Fibroblast of lung (primary cell): ENCODE results near the gene KCND3. TPM values are rescaled to one million over a fixed set of nuclear protein-coding genes. Genes with fewer than 3 reads are reported as not detected.

ENCODE experiments used
- DNase-seq, 2 donors: peaks; one replicate each; pipeline versions ENCODE4 v3.0.0 to v3.0.0-alpha.2; 2010; ENCODE audit warnings: low read depth in 2 of 2
- H2AFZ ChIP-seq: 2 replicates; pipeline ENCODE4 v1.5.1; 2012; ENCODE audit warnings: low read length, control low read depth, inconsistent platforms
- H3K27ac ChIP-seq: 2 replicates; pipeline ENCODE4 v1.5.1; 2011; ENCODE audit warnings: low read length, control low read depth; ENCODE audit not compliant: insufficient read depth
- H3K27me3 ChIP-seq: 2 replicates; pipeline ENCODE4 v1.5.1; 2011; ENCODE audit warnings: mild to moderate bottlenecking, low read length; ENCODE audit not compliant: control insufficient read depth, insufficient read depth
- H3K36me3 ChIP-seq: 2 replicates; pipeline ENCODE4 v1.5.1; 2011; ENCODE audit warnings: low read length; ENCODE audit not compliant: control insufficient read depth, insufficient read depth
- H3K4me1 ChIP-seq: 2 replicates; pipeline ENCODE4 v1.5.1; 2011; ENCODE audit warnings: low read length; ENCODE audit not compliant: control insufficient read depth, insufficient read depth; ENCODE audit errors: extremely low read depth
- H3K4me2 ChIP-seq: 2 replicates; pipeline ENCODE4 v1.5.1; 2011; ENCODE audit warnings: low read length, control low read depth; ENCODE audit not compliant: insufficient read depth; ENCODE audit errors: extremely low read depth
- H3K4me3 ChIP-seq, 4 experiments: fragments of 200-600 bp in 1 of 4; sonication (generic) in 1 of 4; replicated peaks in 1 of 4; 2 replicates each; pipeline ENCODE4 v1.5.1; 2011 to 2016; ENCODE audit warnings: low read length in 4 of 4, low read depth in 3 of 4, mild to moderate bottlenecking in 3 of 4, control low read depth in 2 of 4, inconsistent platforms in 1 of 4, mixed read lengths in 1 of 4; ENCODE audit not compliant: insufficient read depth in 1 of 4; ENCODE audit errors: control extremely low read depth in 1 of 4
- H3K79me2 ChIP-seq: 2 replicates; pipeline ENCODE4 v1.5.1; 2012; ENCODE audit warnings: mild to moderate bottlenecking, low read length, inconsistent platforms; ENCODE audit not compliant: control insufficient read depth, insufficient read depth
- H3K9ac ChIP-seq: 2 replicates; pipeline ENCODE4 v1.5.1; 2011; ENCODE audit warnings: mild to moderate bottlenecking, low read length, control low read depth; ENCODE audit not compliant: insufficient read depth
- H3K9me3 ChIP-seq: 2 replicates; pipeline ENCODE4 v1.5.1; 2012; ENCODE audit warnings: low read depth, low read length; ENCODE audit not compliant: control insufficient read depth, insufficient read depth
- H4K20me1 ChIP-seq: 2 replicates; pipeline ENCODE4 v1.5.1; 2011; ENCODE audit warnings: low read length; ENCODE audit not compliant: control insufficient read depth, insufficient read depth; ENCODE audit errors: extremely low read depth
- CTCF ChIP-seq, 2 donors: IDR thresholded peaks in 1 of 2; conservative IDR thresholded peaks in 1 of 2; 1 replicate in 1 of 2; 2 replicates in 1 of 2; pipeline ENCODE4 v1.5.1; 2011 to 2012; ENCODE audit warnings: low read length in 2 of 2, control low read depth in 1 of 2, inconsistent platforms in 1 of 2, low read depth in 1 of 2, mild to moderate bottlenecking in 1 of 2
- EZH2 ChIP-seq: IDR thresholded peaks from 2 replicates; pipeline ENCODE4 v1.5.1; 2012; ENCODE audit warnings: low read length, control low read depth, mild to moderate bottlenecking; ENCODE audit errors: missing control alignments
- polyA plus RNA-seq, 2 donors: library from polyadenylated mRNA; depleted of rRNA in 1 of 2; stranded (reverse) in 1 of 2; unstranded in 1 of 2; fragments of >200 nt; gene quantifications; 2 replicates each; pipeline ENCODE4 v1.2.1, GENCODE V29; 2011 to 2012; ENCODE audit warnings: missing spikeins in 1 of 2
- total RNA-seq: library from RNA; depleted of rRNA; stranded (reverse); fragments of >200 nt; gene quantifications from 2 replicates; pipeline ENCODE4 v1.2.1, GENCODE V29; 2014

The KCND3 gene
- total and polyA plus RNA-seq, 2 donors (not counting 1 experiment from before 2014, with no cell fraction given) = 0.66 to 9.3 TPM

- no peaks in the 10 kb centered on the region for H4K20me1 ChIP-seq
- no peak overlapping the region for H3K9ac ChIP-seq
- no peaks in the 10 kb centered on the region for H3K4me1 ChIP-seq
- no peak overlapping the region for H3K4me3 ChIP-seq
- no peak overlapping the region for H3K27ac ChIP-seq
- DNase-seq = no peak
- no peak overlapping the region for H2AFZ ChIP-seq
- H3K79me2 ChIP-seq = no peaks in the 10 kb centered on the region
- H3K4me2 ChIP-seq = no peak overlapping the region
- no peaks in the 10 kb centered on the region for H3K27me3 ChIP-seq
- no peaks in the 10 kb centered on the region for H3K36me3 ChIP-seq
- no peaks in the 10 kb centered on the region for H3K9me3 ChIP-seq
- TF ChIP-seq CTCF (conservative IDR thresholded peaks at IDR 0.05 in 1 of 2, IDR thresholded peaks at IDR 0.05 in 1 of 2; ENCODE audit: low read depth in 1 of 2, low read length in 2 of 2) (no peak), EZH2 (no peak)
Measured at GRCh38 chr1:111862599-111862998, 126.9 kb downstream of the KCND3 start.

GRCh38 chr1:111861523-111861922 lies 127.9 kb downstream of the KCND3 start:
- Histone ChIP-seq H3K4me3 (no peak overlapping the region), H3K9me3 (no peaks in the 10 kb centered on the region), H2AFZ (no peak overlapping the region), H3K4me2 (no peak overlapping the region), H3K9ac (no peak overlapping the region), H3K4me1 (no peaks in the 10 kb centered on the region), H3K36me3 (no peaks in the 10 kb centered on the region), H3K79me2 (no peaks in the 10 kb centered on the region), H3K27me3 (peaks cover 3% of the 10 kb centered on the region), H3K27ac (no peak overlapping the region), H4K20me1 (no peaks in the 10 kb centered on the region)
- no peak for DNase-seq
- TF ChIP-seq EZH2 (no peak), CTCF (conservative IDR thresholded peaks at IDR 0.05 in 1 of 2, IDR thresholded peaks at IDR 0.05 in 1 of 2; ENCODE audit: low read depth in 1 of 2, low read length in 2 of 2) (no peak)

GRCh38 chr1:111857194-111857651 lies 132.2 kb downstream of the KCND3 start:
- Histone ChIP-seq H2AFZ (no peak overlapping the region), H3K4me3 (no peak overlapping the region), H3K27ac (no peak overlapping the region), H3K4me2 (no peak overlapping the region), H3K9ac (no peak overlapping the region), H3K4me1 (no peaks in the 10 kb centered on the region), H3K36me3 (no peaks in the 10 kb centered on the region), H3K27me3 (peaks cover 6% of the 10 kb centered on the region), H3K79me2 (no peaks in the 10 kb centered on the region), H4K20me1 (no peaks in the 10 kb centered on the region), H3K9me3 (no peaks in the 10 kb centered on the region)
- no peak for DNase-seq
- no peak for TF ChIP-seq EZH2
- TF ChIP-seq CTCF (conservative IDR thresholded peaks at IDR 0.05 in 1 of 2, IDR thresholded peaks at IDR 0.05 in 1 of 2; ENCODE audit: low read depth in 1 of 2, low read length in 2 of 2) = no peak
